Measurements from ENCODE around the gene SYTL3. TPM values are rescaled to one million over a fixed set of nuclear protein-coding genes. Genes with fewer than 3 reads are reported as not detected.

The SYTL3 gene
- total and polyA plus RNA-seq, 9 of the 15 experiments (the other 6 are each of a cell fraction or from before 2014, with no cell fraction given): 0.04 to 0.46 (median 0.17) TPM; not detected in 1

DNA sequence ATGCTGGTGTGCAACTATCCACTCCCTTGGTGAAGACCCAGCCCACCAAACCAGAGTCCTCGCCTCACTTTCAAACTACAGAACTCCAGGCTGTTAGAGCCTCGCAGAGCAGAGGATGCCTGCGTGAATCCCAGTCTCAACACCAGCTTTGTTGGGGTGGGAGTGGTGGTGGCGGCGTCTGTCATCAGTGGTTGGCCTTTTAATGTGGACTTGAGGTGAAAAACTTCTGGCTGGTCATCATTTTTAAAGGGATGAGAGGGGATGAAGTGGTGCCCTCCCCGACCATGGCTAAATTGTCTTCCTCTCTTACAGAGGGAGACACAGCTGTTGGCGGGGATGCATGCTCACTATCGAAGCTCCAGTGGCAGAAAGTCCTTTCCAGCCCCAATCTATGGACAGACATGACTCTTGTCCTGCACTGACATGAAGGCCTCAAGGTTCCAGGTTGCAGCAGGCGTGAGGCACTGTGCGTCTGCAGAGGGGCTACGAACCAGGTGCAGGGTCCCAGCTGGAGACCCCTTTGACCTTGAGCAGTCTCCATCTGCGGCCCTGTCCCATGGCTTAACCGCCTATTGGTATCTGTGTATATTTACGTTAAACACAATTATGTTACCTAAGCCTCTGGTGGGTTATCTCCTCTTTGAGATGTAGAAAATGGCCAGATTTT lies 114.5 kb downstream of the SYTL3 start (continued):
- no peak for TF ChIP-seq STAT6 (CRISPR knock-in tag; IDR thresholded peaks at IDR 0.05)
- no peak for TF ChIP-seq ZSCAN32 (CRISPR knock-in tag; IDR thresholded peaks at IDR 0.05)
- no peak for TF ChIP-seq E4F1 (CRISPR knock-in tag; IDR thresholded peaks at IDR 0.05; ENCODE audit: borderline replicate concordance)
- no peak for TF ChIP-seq SRSF3 (IDR thresholded peaks at IDR 0.05; ENCODE audit: insufficient read depth, low read length)
- peak; percentile 82; the same call in 1 of the 2 replicates for TF ChIP-seq ZBTB33 (CRISPR knock-in tag; IDR thresholded peaks at IDR 0.05)
- no peak for TF ChIP-seq RBBP5 (IDR thresholded peaks at IDR 0.05; ENCODE audit: borderline replicate concordance, insufficient read depth, low read length, poor library complexity, severe bottlenecking)
- TF ChIP-seq ZC3H11A (IDR thresholded peaks at IDR 0.05; ENCODE audit: low read depth, low read length): no peak
- TF ChIP-seq, protein P1, sequence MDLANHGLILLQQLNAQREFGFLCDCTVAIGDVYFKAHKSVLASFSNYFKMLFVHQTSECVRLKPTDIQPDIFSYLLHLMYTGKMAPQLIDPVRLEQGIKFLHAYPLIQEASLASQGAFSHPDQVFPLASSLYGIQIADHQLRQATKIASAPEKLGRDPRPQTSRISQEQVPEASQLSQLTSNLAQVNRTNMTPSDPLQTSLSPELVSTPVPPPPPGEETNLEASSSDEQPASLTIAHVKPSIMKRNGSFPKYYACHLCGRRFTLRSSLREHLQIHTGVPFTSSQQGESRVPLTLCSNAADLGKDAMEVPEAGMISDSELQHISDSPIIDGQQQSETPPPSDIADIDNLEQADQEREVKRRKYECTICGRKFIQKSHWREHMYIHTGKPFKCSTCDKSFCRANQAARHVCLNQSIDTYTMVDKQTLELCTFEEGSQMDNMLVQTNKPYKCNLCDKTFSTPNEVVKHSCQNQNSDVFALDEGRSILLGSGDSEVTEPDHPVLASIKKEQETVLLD (IDR thresholded peaks at IDR 0.05): no peak
- no peak for TF ChIP-seq ZNF589 (CRISPR knock-in tag; IDR thresholded peaks at IDR 0.05; ENCODE audit: low read depth)
- TF ChIP-seq CREM (IDR thresholded peaks at IDR 0.05; ENCODE audit: low read depth): 0 out of 2 replicates have a peak, but pooled peaks have one; percentile 8
- TF ChIP-seq SUPT5H (IDR thresholded peaks at IDR 0.05): 0 out of 2 replicates have a peak, but pooled peaks have one; percentile 32
- no peak for TF ChIP-seq AFF1 (IDR thresholded peaks at IDR 0.05; ENCODE audit: low read depth in 1 of 2, partially characterized antibody in 2 of 2)
- TF ChIP-seq SNIP1 (IDR thresholded peaks at IDR 0.05; ENCODE audit: low read depth): no peak
- peak; percentile 28 for TF ChIP-seq POLR2G (IDR thresholded peaks at IDR 0.05; ENCODE audit: low read depth, low read length)

All from K562 (cell line).